Retina (tissue), 1 donor: Measurements from ENCODE around the gene ERMP1.

ENCODE experiments used
- DNase-seq: peaks from one replicate; pipeline ENCODE4 v3.0.0-alpha.2; 2016

Gene ERMP1

GRCh38 chr9:5773324-5773999 lies 59.5 kb downstream of the ERMP1 start:
- no peak for DNase-seq

GRCh38 chr9:5767968-5768932 lies 64.7 kb downstream of the ERMP1 start:
- no peak for DNase-seq

GRCh38 chr9:5764130-5764868 lies 68.6 kb downstream of the ERMP1 start:
- no peak for DNase-seq

GRCh38 chr9:5762421-5762820 lies 70.5 kb downstream of the ERMP1 start:
- DNase-seq, result no peak

- no peak for DNase-seq
These were observed 72.6 kb downstream of the ERMP1 start for GRCh38 chr9:5760338-5760737.

- DNase-seq, result no peak
These were observed 76.3 kb downstream of the ERMP1 start for GRCh38 chr9:5756633-5757032.

- DNase-seq, result no peak
These were observed 82.3 kb downstream of the ERMP1 start for GRCh38 chr9:5750569-5750968.

GRCh38 chr9:5749306-5749705 lies 83.6 kb downstream of the ERMP1 start:
- no peak for DNase-seq

- DNase-seq, result no peak
These were observed 84.5 kb downstream of the ERMP1 start for GRCh38 chr9:5748438-5748837.

- DNase-seq, result no peak
These were observed 89.8 kb downstream of the ERMP1 start for GRCh38 chr9:5743109-5743508.

GRCh38 chr9:5736563-5737346 lies 96.2 kb downstream of the ERMP1 start:
- no peak for DNase-seq

- DNase-seq, result no peak
These were observed 97.8 kb downstream of the ERMP1 start for GRCh38 chr9:5735072-5735471.
